K562 (cell line): ENCODE measurements around the gene OR2V2. TPM values are rescaled to one million over a fixed set of nuclear protein-coding genes. Genes with fewer than 3 reads are reported as not detected.
A peak's percentile ranks its signal among the peaks of the same experiment; 100 is the strongest.

Source experiments
- ARID4B ChIP-seq: sonication (generic); formaldehyde crosslinking; IDR thresholded peaks from 2 replicates; pipeline ENCODE4 v1.8.0; 2022; ENCODE audit warnings: mild to moderate bottlenecking, missing genetic modification reagents
- ATF2 ChIP-seq: sonication (generic); formaldehyde crosslinking; IDR thresholded peaks from 2 replicates; pipeline ENCODE4 v1.8.1; 2022; ENCODE audit warnings: missing genetic modification reagents
- BRF1 ChIP-seq: IDR thresholded peaks from 3 replicates; pipeline ENCODE4 v1.6.1; 2011; ENCODE audit warnings: borderline replicate concordance, mild to moderate bottlenecking; ENCODE audit not compliant: insufficient read length; ENCODE audit errors: extremely low read depth
- CBX1 ChIP-seq: sonication (generic); IDR thresholded peaks from 2 replicates; pipeline ENCODE4 v1.6.1; 2016; ENCODE audit warnings: antibody characterized with exemption, low read depth, mild to moderate bottlenecking
- ETV1 ChIP-seq: fragments of 450-650 bp; conservative IDR thresholded peaks from 2 replicates; pipeline ENCODE4 v1.6.1; 2016; ENCODE audit warnings: missing genetic modification characterization, control low read depth, low read depth, missing compliant biosample characterization
- GTF2E2 ChIP-seq: fragments of 200-800 bp; sonication (Bioruptor generic); IDR thresholded peaks from 2 replicates; pipeline ENCODE4 v1.6.1; 2016; ENCODE audit warnings: missing genetic modification characterization, missing compliant biosample characterization
- KDM5B ChIP-seq: fragments of 200-600 bp; sonication (generic); IDR thresholded peaks from 2 replicates; pipeline ENCODE4 v1.6.1; 2012; ENCODE audit warnings: low read depth, mild to moderate bottlenecking, moderate library complexity, low read length, control low read depth, inconsistent platforms; ENCODE audit not compliant: insufficient replicate concordance
- NCOA6 ChIP-seq: fragments of 450-650 bp; IDR thresholded peaks from 2 replicates; pipeline ENCODE4 v1.6.1; 2017; ENCODE audit warnings: mild to moderate bottlenecking
- NELFE ChIP-seq: IDR thresholded peaks from 2 replicates; pipeline ENCODE4 v1.6.1; 2011; ENCODE audit warnings: mild to moderate bottlenecking; ENCODE audit not compliant: insufficient read depth, insufficient read length
- TAF1 ChIP-seq: IDR thresholded peaks from 2 replicates; pipeline ENCODE4 v1.6.1; 2011; ENCODE audit warnings: mild to moderate bottlenecking, low read length, moderate library complexity; ENCODE audit not compliant: insufficient read depth, control insufficient read depth, severe bottlenecking; ENCODE audit errors: extremely low read depth
- XRCC3 ChIP-seq: fragments of 450-650 bp; IDR thresholded peaks from 2 replicates; pipeline ENCODE4 v1.6.1; 2017; ENCODE audit warnings: mild to moderate bottlenecking, moderate library complexity
- YY1 ChIP-seq, 3 experiments: IDR thresholded peaks; 2 replicates each; pipeline ENCODE4 v1.6.1; 2011; ENCODE audit warnings: low read length in 2 of 3, mild to moderate bottlenecking in 2 of 3, moderate library complexity in 2 of 3, borderline replicate concordance in 1 of 3, control low read depth in 1 of 3, low read depth in 1 of 3; ENCODE audit not compliant: insufficient read depth in 3 of 3, insufficient replicate concordance in 2 of 3, control insufficient read depth in 1 of 3, insufficient read length in 1 of 3; ENCODE audit errors: extremely low read depth in 1 of 3
- ZBTB1 ChIP-seq: sonication (generic); formaldehyde crosslinking; IDR thresholded peaks from 2 replicates; pipeline ENCODE4 v1.8.1; 2023; ENCODE audit warnings: missing genetic modification reagents, low read depth, mild to moderate bottlenecking, borderline replicate concordance
- ZBTB7A ChIP-seq: IDR thresholded peaks from 2 replicates; pipeline ENCODE4 v1.6.1; 2011; ENCODE audit warnings: low read depth, mild to moderate bottlenecking, low read length, moderate library complexity, borderline replicate concordance; ENCODE audit not compliant: control insufficient read depth
- ZNF174 ChIP-seq: fragments of 250-450 bp; sonication (Bioruptor Pico); IDR thresholded peaks from 2 replicates; pipeline ENCODE4 v1.4.0; 2020; ENCODE audit warnings: mild to moderate bottlenecking
- ZNF197 ChIP-seq: fragments of 200-800 bp; sonication (Bioruptor generic); IDR thresholded peaks from 2 replicates; pipeline ENCODE4 v1.6.1; 2016; ENCODE audit warnings: low read depth, missing genetic modification characterization, missing compliant biosample characterization
- ZNF311 ChIP-seq: fragments of 250-450 bp; sonication (Bioruptor Pico); IDR thresholded peaks from 2 replicates; pipeline ENCODE4 v1.4.0; 2020; ENCODE audit warnings: mild to moderate bottlenecking, moderate library complexity
- ZNF507 ChIP-seq: conservative IDR thresholded peaks from 2 replicates; pipeline ENCODE4 v1.6.1; 2017; ENCODE audit warnings: missing genetic modification characterization, missing compliant biosample characterization
- ZNF584 ChIP-seq: fragments of 200-800 bp; sonication (Bioruptor generic); IDR thresholded peaks from 2 replicates; pipeline ENCODE4 v1.6.1; 2016; ENCODE audit warnings: low read depth, mild to moderate bottlenecking, missing genetic modification characterization, missing compliant biosample characterization
- ZNF644 ChIP-seq: fragments of 200-800 bp; sonication (Bioruptor generic); IDR thresholded peaks from 2 replicates; pipeline ENCODE4 v1.6.1; 2016; ENCODE audit warnings: low read depth, missing genetic modification characterization, missing compliant biosample characterization
- ZSCAN32 ChIP-seq: fragments of 450-650 bp; formaldehyde crosslinking; IDR thresholded peaks from 2 replicates; pipeline ENCODE4 v1.4.0; 2020; ENCODE audit warnings: mild to moderate bottlenecking, moderate library complexity
- polyA plus RNA-seq, 8 experiments: library from polyadenylated mRNA; depleted of rRNA in 4 of 8; stranded (reverse) in 5 of 8; unstranded in 3 of 8; fragments of >200 nt; fragmentation: Nextera tagmentation in 2 of 8; fragmentation: Illumina TruSeq in 1 of 8; extraction: Ambion mirVana in 2 of 8; extraction: Trizol in 1 of 8; gene quantifications; 2 replicates each; pipeline versions ENCODE4 v1.2.1 to v1.2.3, GENCODE V29; 2011 to 2014; ENCODE audit warnings: inconsistent platforms in 1 of 8, missing spikeins in 1 of 8
- total RNA-seq, 7 experiments: library from RNA; depleted of rRNA in 6 of 7; stranded (reverse); fragments of >200 nt in 6 of 7; fragmentation: Illumina TruSeq in 2 of 7; extraction: Trizol in 2 of 7; gene quantifications; 2 replicates each; pipeline versions ENCODE4 v1.2.1 to v1.2.3, GENCODE V29; 2011 to 2021; ENCODE audit warnings: low replicate concordance in 1 of 7

Gene OR2V2
- total and polyA plus RNA-seq, 9 of the 15 experiments (the other 6 are each of a cell fraction or from before 2014, with no cell fraction given), result 0.01 TPM; not detected in 8

- peak; percentile 51; the same call in 1 of the 2 replicates for TF ChIP-seq ARID4B (CRISPR knock-in tag)
- no peak for TF ChIP-seq ETV1 (tag)
- TF ChIP-seq GTF2E2, result no peak
- no peak for TF ChIP-seq BRF1
- TF ChIP-seq ZNF197 (CRISPR knock-in tag), result no peak
- peak; percentile 67 for TF ChIP-seq KDM5B
- no peak for TF ChIP-seq ZNF644 (tag)
- TF ChIP-seq ZNF584, result no peak
- peak; percentile 41; the same call in 1 of the 2 replicates for TF ChIP-seq CBX1
- no peak for TF ChIP-seq ZSCAN32 (CRISPR knock-in tag)
- TF ChIP-seq YY1 (IDR thresholded peaks at IDR 0.05; ENCODE audit: borderline replicate concordance in 1 of 3, control insufficient read depth in 1 of 3, extremely low read depth in 1 of 3, insufficient read depth in 3 of 3, insufficient read length in 1 of 3, insufficient replicate concordance in 2 of 3, low read depth in 1 of 3, low read length in 2 of 3), result no peak
- TF ChIP-seq ZNF311 (CRISPR knock-in tag), result no peak
- TF ChIP-seq ZBTB1 (CRISPR knock-in tag), result 0 out of 2 replicates have a peak, but pooled peaks have one; percentile 26
- no peak for TF ChIP-seq XRCC3
- TF ChIP-seq ATF2, result no peak
- no peak for TF ChIP-seq ZNF174 (CRISPR knock-in tag)
- TF ChIP-seq NCOA6, result 0 out of 2 replicates have a peak, but pooled peaks have one; percentile 51
- no peak for TF ChIP-seq NELFE
- peak; percentile 40; the same call in 1 of the 2 replicates for TF ChIP-seq ZBTB7A
- no peak for TF ChIP-seq ZNF507 (tag)
- peak; percentile 13 for TF ChIP-seq TAF1
Measured at GRCh38 chr5:181204826-181205760, 57.7 kb downstream of the OR2V2 start, which contains the start of gene TRIM7 (continued).
